NCI-H1048 (cell line): ENCODE measurements around the gene SWT1.
"Not testable (repeated sequence)": the region's sequence is repeated elsewhere in the genome, so short reads cannot be mapped to it uniquely, and the experiment has no call there.

Experiments used
- DNase-seq: peaks from one replicate; lab custom pipeline; 2025; lab: John Stamatoyannopoulos, UW

SWT1 gene

GRCh38 chr1:185291159-185291558 is 134.2 kb downstream of the SWT1 start:
- no peak for DNase-seq

DNA sequence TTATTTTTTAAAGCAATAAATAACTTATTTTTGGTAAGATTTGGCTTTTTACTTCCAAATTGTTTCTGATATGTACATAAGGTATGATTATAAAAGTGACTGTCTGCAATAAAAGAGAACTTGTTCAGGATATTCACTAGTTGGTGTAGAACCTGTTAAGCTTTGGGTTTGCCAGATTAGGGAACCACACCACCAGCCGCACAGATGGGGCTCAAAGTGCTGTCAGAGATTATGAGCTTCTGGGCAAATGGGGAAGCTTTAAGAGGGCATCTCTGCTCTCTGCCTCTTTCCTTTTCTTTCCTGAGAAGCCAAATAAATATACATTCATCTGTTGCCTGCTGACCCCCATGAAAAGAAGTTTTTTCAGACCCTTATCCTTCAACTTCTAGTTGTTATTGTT is 134.7 kb downstream of the SWT1 start:
- no peak for DNase-seq

- DNase-seq, result no peak
Observed at GRCh38 chr1:185292237-185292636, 135.3 kb downstream of the SWT1 start.

DNA sequence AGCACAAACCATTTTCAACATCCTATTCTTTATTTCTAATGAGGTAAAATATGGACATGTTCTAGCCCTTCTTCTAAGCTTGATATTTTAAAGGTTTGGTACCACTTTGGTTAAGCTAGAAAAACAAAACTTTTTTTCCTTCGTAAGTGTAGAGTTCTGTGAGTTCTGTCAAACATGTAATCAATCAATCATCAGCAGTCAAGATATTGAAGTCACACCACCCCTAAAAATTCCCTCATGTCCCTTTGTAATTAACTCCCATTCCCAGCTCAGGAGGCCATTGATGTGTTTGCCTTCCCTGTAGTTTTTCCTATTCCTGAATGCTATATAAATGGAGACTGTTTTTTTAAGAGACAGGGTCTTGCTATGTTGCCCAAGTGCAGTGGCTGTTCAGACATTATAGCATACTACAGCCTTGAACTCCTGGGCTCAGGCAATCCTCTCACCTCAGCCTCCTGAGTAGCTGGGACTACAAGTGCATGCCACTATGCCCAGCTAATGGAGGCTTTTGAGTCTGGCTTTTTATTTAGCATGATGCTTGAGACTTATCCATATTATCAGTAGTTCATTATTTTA is 137.1 kb downstream of the SWT1 start:
- DNase-seq, result no peak

DNA sequence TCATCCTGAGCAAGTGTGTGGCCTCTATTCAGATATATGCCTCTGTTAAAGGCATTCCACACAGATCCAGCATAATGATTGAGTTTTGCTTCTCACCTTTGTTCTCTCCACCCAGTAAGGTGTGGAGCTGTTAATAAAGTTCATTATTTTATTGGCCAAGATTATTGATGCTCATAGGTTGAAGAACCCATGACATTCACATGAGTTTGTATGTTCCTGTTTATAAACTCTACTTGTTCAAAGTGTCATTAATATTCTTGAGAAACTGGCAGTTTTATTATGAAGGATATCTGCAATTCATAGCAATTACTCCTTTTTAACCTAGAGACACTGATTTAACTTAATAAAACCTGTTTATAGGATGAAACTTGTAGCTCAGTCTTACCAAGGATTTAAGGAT is 138.1 kb downstream of the SWT1 start:
- no peak for DNase-seq

DNA sequence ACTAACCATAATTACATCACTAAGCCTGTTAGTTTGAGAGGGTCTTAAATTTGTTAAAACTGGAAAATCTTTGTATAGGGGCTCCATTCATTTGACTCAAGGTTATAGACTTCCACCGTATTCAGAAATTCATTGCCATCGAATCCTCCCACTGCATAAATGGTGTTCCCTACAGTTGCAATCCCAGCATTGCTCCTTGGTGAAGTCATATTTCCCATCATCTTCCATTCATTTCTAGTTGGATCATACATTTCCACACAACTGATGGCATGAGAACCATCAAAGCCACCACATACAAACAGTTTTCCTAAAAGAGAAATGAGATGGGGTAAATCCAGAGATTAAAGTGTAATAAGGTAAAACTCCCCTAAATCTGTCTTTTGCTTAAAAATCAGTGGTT is 141.0 kb downstream of the SWT1 start:
- DNase-seq, result no peak

DNA sequence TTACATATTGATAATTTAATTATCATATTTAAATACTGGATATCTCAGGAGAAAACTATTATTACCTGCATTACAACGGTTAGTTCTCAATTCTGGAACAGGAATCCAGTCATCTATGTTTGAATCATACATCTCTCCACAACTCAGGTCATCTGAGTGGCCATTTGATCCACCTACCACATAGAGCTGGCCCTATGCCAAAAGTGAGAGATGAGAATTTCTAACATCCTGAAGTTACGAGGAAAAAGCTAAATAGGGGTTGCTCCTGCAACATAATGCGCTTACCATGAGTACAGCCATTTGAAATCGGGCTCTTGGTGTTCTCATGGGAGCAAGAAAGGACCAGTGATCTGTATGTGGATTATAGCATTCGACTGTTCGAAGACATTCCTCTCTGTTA is 143.2 kb downstream of the SWT1 start:
- no peak for DNase-seq

DNA sequence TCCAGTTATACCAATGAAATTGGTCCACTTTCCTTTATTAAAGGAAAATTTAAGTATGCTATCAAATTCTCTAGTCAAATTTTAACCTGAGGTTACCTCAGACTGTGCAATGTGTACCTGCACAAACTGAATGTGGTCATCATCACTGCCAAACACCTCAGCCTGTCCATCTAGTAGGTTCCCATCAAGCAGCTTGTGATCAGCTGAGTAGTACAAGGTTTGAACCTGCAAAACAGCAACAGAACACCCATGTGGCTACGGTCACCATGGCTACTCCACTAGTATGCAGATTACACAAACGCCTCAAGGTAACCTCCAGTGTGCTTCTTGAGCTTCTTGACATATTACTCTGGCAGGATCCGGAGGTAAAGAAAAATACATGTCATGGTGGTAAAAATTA is 148.5 kb downstream of the SWT1 start:
- no peak for DNase-seq

- DNase-seq, result no peak
Observed at GRCh38 chr1:185308126-185308525, 151.2 kb downstream of the SWT1 start.

DNA sequence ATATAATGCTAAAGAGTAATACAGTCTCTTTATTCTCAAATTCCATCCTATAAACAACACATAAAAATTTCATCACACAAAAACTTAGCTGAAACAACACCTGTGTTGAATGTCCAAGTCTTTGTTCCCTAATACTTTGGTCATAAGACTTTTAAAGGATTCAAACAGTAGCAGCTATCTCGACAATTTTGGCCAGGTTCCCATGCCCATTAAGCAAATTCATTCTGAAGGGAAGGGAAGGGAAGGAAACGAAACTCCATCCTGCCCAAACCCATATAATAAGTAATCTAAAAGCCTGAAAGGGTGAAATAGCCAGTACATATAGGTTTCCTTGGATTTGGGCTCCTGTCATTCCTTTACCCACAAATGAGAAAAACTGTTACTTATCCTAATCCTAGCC is 152.6 kb downstream of the SWT1 start:
- DNase-seq, result peak; percentile 85

- no peak for DNase-seq
Observed at GRCh38 chr1:185311589-185312225, 154.7 kb downstream of the SWT1 start.

- DNase-seq, result no peak
Observed at GRCh38 chr1:185312361-185313138, 155.6 kb downstream of the SWT1 start.

GRCh38 chr1:185314411-185314810 is 157.4 kb downstream of the SWT1 start:
- DNase-seq, result no peak

DNA sequence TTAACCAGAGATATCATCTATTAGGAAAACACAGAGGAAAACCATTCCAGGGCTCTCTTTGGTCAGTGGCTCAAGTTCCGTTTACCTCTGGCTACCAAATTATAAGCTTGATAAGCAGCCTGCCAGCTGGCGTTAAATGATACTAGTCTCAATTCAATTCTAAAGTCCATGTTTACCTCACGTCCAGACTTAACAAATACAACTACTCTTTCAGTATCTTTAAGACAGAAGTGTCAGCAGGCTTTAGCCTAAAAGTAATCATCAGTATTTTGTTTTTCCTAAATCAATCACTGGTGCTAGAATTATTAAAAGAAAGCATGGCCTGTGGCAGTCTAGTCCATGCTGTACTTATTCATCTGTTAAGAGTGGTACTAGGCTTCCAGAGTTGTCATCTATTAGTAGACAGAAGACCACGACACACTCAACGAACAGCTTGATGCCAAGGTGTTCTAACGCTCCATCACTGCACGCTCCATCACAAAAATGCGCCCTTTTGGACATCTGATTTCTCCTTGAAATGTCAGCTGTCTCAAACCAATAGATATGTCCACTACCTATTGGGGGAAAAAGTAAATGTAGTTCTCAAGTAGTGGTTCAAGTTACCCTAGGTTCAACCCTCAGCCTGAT is 158.6 kb downstream of the SWT1 start:
- no peak for DNase-seq

DNA sequence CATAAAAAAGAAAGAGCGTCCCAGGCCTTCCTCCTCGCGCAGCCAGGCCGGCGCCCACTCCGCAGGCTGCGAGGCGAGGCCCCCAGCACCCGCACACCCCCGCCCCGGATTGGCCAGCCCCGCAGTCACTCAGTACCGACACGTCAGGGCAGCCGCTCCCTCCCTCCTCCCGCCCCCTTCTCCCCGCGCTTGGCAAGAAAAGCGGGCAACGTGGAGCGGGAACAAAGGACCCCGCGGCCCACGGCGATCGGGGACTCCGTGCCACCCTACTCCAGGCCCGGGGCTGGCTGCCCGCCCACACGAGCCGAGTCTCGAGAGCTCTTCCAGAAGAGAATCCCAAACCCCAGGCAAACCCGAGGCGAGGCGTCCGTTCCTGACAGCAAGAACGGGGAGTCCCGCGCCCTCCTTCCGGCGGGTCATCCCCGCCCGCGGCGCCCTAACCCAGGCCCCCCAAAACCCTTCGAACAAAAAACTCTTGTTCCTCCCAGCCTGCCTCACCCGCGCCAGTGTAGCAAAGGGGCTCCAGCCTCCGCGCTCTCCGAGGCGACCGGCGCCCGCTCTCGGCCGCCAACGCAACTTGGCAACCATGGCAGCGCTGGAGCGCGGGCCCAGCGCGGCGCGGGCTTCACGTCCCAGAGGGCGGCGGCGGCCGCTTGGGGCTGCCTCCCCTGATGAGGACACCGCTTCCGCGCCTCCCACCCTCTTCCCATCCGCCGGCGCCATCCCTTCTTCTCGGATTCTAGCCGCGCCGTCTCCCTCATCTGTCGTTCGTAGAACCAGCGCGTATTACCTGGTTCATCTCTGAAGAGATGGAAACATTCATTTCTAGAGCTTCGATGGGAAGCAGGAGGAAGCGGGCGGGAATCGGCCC is 159.4 kb downstream of the SWT1 start:
- DNase-seq, result peak; percentile 91

DNA sequence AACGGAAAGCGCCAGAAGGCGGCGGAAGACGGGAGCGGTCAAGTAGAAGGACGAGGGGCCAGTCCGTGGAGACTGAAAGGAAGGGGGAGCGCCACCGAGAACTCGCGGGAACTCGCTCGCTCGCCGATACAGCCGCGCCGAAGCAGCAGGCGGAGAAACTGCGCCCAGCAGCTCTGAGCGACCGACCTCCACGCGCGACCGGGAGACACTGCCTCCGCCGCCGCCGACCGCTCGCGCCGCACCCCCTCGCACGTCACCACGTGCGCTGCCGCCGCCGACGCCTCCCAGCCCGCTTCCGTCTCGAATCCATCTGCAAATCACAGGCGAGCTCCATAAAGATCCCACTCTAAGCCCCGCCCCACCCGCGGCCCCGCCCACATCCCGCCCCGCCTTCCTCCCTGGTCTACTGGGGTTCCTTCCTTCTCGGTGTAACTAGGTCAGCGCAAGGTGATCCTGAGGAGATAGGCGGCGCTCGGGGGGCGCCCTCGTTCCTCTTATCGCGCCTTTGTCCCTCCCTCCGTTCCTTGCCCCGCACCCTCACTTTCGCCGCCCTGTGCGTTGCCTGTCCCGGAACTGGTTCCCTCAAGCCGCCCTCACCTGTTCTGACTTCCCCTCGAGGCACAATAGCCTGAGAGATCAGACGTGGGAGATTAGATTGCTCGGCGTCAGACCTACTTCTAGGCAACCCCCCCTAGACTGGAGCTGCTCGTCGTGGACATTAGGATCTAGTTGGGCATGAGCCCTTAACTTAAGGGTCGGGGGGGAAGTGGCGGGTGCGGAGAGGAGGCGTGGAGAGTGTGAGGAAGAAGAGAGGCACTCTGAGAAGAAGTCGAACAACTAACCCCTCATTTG is 160.3 kb downstream of the SWT1 start, which contains the start of gene IVNS1ABP:
Gene IVNS1ABP, minus strand, starts transcription at position 210 of the 852 bp plus-strand sequence. CDS start 7,750 bp downstream, outside the sequence.
- DNase-seq, result peak; percentile 99

- DNase-seq, result no peak
Observed at GRCh38 chr1:185317886-185318310, 160.9 kb downstream of the SWT1 start.

GRCh38 chr1:185318431-185319138 is 161.6 kb downstream of the SWT1 start:
- DNase-seq, result no peak

GRCh38 chr1:185319139-185319475 is 162.1 kb downstream of the SWT1 start:
- no peak for DNase-seq

DNA sequence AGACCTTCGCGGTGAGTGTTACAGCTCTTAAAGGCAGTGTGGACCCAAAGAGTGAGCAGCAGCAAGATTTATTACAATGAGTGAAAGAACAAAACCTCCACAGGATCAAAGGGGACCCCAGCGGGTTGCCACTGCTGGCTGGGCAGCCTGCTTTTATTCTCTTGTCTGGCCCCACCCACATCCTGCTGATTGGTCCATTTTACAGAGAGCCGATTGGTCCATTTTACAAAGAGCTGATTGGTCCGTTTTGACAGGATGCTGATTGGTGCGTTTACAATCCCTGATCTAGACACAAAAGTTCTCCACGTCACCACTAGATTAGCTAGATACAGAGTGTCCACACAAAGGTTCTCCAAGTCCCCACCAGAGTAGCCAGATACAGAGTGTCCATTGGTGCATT is 164.1 kb downstream of the SWT1 start:
- not testable (repeated sequence) for DNase-seq
